ENCODE data around the gene RTN4R.
"Not testable (repeated sequence)": the region's sequence is repeated elsewhere in the genome, so short reads cannot be mapped to it uniquely, and the experiment has no call there.

The RTN4R gene

DNA sequence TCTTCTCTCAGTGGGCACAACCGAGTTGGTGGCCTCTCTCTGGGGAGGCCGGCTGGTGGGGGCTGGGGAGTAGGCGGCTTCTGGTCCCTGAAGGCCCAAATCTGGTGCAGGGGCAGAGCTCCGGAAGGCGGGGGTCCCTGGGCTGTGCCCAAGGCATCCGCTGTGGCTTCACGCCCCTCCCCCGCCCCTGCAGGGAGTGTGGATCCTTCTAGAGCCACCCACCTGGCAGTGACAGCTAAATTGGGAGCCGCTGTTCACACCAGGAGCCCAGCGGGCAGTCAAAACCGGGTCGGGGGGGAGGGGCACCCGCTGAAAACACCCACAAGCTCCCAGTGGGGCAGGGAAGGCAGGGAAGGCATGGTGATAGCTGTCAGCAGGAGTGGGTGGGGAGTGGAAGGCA is 4.6 kb upstream of the RTN4R start:
- no peak overlapping the region for H3K27ac ChIP-seq
- ChIA-PET POLR2A (ENCODE audit: low non-redundant PET) (no interaction called here), CTCF (no interaction called here)
- DNase-seq (ENCODE audit: low spot score), result no peak
- TF ChIP-seq, protein P1, sequence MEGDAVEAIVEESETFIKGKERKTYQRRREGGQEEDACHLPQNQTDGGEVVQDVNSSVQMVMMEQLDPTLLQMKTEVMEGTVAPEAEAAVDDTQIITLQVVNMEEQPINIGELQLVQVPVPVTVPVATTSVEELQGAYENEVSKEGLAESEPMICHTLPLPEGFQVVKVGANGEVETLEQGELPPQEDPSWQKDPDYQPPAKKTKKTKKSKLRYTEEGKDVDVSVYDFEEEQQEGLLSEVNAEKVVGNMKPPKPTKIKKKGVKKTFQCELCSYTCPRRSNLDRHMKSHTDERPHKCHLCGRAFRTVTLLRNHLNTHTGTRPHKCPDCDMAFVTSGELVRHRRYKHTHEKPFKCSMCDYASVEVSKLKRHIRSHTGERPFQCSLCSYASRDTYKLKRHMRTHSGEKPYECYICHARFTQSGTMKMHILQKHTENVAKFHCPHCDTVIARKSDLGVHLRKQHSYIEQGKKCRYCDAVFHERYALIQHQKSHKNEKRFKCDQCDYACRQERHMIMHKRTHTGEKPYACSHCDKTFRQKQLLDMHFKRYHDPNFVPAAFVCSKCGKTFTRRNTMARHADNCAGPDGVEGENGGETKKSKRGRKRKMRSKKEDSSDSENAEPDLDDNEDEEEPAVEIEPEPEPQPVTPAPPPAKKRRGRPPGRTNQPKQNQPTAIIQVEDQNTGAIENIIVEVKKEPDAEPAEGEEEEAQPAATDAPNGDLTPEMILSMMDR (conservative IDR thresholded peaks at IDR 0.05; ENCODE audit: low read depth), result no peak

DNA sequence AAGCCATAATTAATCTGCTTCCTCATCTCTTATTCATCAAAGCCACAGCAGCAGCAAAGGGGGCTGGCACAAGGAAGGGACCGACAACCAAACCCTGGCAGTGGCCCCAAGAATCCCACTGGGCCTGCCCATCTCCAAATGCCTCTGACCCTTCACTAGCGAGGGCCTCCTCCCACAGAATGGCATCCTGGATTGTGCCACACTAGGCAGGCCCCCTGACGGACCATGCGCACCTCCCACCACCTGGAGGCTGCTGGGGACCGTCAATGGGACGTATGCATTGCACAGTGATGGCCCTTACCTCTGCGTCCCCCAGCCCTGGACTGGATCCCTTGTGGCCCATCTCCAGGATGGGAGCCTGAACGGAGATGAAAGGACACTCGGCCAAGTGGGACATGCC is 4.1 kb upstream of the RTN4R start:
- ChIA-PET CTCF (no interaction called here), POLR2A (ENCODE audit: low non-redundant PET) (no interaction called here)
- TF ChIP-seq, protein P1 (conservative IDR thresholded peaks at IDR 0.05; ENCODE audit: low read depth), result no peak
- H3K27ac ChIP-seq, result no peak overlapping the region
- DNase-seq (ENCODE audit: low spot score), result no peak

DNA sequence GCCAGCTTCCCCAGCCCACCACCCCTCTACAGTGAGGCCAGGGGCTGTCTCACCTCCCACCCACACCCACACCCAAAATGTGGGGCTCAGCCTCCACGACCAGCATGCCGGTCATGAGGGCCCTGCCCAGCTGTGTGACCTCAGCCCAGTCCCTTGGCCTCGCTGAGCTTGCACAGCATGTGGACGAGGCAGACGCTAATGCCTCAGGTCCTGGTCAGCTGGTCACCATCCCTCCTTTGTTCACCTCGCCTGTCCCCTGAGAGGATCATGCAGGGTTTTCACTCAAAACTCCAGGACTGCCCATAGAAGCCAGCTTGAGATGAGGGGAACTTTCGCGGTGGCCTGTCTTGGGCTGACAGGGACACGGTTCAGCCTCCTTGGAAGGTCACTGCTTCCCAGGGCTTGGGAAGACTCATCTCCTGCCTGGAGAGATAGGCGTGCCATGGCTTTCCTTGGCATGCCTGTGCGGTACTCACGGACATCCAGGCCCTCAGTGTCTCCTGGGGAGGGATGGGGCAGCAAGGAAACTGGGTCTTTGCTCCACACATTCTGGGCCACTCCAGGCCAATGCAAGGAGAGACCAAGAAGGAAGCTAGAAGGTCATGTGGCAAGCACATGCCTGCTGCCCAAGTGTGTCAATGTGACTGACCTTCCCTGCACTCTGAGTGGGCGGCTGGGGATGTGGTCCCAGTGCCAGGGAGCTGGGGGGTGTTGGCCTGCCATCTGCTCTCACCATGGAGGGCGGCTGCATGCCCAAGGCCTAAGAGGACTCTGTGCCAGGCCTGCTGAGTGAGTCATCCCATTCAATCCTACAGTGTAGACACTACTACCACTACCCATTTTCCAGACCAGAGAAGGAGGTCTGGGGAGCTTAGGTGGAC is 3.2 kb upstream of the RTN4R start:
- H3K27ac ChIP-seq, result no peak overlapping the region
- TF ChIP-seq, protein P1 (conservative IDR thresholded peaks at IDR 0.05; ENCODE audit: low read depth), result no peak
- ChIA-PET CTCF (no interaction called here), POLR2A (ENCODE audit: low non-redundant PET) (no interaction called here)
- no peak for DNase-seq (ENCODE audit: low spot score)

DNA sequence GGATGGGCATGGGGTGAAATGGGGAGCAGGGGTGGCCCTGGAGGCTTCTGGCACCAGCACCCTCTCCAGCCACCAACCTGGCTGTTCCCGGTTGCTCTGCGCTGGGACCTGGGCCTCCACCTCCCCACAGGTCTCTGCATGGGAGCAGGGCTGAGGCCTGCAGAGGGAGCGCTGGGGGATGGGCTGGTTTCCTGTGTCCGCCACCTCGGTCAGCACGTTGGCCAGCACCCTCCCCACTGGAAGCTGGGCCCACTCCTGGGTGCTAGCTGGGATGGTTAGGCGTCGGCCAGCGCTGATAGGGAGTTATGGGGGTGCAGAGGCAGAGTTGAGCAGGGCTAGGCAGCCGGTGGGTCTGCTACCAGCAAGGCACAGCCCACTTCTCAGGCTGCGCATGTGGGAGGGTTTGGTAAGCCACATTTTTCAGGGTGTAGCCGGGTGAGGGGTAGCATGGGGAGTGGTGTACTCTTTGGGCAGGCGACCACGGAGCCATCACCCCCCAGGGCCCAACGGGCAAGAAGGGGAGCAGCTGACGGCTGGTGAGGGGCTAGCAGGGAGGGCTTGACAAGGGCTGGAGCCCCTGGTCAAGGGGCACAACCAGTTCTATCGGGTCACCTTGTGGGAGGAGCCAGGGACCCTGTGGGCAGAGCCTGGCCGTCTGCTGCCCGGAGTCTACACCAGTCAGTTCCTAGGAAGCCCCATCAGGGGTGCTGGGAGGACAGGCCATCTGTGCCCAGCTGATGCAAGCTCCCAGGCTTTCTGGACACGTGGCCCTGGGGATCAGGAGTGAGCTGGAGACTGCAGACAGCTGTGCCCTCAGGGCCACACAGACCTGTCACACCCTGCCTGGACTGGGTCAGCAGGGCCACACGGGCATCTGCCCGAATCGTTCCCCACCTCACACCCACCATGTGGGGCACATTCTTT is 2.3 kb upstream of the RTN4R start:
- POLR2A ChIA-PET (ENCODE audit: low non-redundant PET); DNase-seq (ENCODE audit: low spot score); H3K27ac ChIP-seq; CTCF ChIA-PET: not testable (repeated sequence)

DNA sequence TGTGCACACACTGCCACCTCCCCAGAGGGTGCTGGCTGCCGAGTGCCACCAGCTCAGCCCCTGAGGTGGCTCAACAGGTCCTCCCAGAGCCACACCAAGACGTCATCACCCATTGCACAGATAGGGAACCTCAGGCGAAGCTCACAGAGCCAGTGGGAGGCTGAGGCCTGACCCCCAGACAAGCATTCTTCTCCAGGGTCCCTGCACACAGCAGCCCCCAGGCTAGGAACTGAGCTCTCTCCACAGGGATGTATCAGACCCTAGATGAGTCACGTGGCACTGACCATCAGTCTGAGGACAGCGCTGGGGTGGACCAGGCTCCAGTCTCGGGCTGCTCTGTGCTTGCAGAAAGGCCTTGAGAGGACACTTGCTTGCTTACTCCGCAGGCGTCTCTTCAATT is 1.6 kb upstream of the RTN4R start:
- POLR2A ChIA-PET (ENCODE audit: low non-redundant PET), result not testable (repeated sequence)
- CTCF ChIA-PET, result interaction anchor here (1.2 kb wide), 1 partner anchor 112 kb away, joined by 3 read pairs; no protein-coding TSS in a partner anchor

DNA sequence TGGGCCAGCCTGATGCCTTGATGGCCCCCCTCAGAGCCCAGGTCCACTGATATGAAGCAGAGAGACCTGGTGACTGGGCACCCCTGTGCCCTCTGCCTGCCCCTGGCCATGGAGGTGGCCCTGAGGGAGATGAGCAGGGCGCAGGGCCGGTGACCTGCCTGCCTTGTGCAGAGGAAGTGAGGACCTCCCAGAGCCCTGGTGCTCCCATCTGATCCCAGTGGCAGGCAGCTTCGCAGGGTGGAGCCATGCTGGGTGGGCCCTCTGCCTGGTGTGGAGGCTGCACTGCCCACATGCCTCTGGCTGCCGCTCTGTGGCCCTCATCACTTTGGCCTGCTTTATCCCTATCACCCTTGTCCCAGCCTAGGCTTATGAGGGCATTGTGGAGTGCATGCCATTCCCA is 1.1 kb upstream of the RTN4R start:
- CTCF ChIA-PET, result interaction anchor here (1.2 kb wide), 1 partner anchor 112 kb away, joined by 3 read pairs; no protein-coding TSS in a partner anchor
- POLR2A ChIA-PET (ENCODE audit: low non-redundant PET); H3K27ac ChIP-seq: not testable (repeated sequence)

More for the DNA sequence above, 1.6 kb upstream of the RTN4R start:
- not testable (repeated sequence) for DNase-seq (ENCODE audit: low spot score); H3K27ac ChIP-seq

DNA sequence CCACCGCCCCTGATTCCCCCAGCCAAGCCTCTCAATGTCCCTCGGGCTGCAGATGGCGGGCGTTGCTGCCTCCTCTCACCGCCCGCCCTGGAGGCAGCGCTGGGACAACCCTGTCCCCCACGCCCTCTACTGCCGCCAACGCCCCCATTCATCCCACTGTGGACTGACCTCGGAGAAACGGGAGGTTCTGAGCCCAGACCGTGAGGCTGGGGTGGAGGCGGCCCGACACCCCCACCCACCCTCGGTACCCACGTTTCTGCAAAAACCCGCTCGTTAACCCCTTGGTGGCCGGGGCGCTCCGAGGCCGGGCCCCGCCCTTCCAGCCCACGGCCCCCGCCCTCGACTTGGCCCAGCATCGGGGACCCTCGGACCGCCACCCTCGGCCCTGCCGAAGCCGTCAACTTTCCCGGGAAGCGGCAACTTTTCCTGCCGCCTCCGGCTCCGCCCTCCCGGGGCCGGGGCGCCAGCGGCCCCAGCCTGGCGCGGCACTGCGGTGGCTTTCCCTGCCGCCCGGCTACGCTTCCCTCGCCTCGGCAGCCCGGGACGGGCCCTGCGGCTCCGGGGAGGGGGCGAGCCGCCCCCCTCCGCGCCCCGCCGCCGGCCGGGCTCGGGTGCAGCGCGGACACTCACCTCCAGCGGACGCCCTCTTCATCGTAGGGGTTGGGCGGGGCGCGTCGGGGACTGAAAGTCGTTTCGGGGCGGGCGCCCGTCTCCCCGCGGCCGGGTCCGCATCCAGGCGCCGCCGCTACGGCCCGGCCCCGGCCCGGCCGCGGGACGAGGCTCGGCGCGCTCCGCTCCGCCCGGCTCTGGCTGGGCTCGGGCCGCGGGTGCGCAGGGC is 458 bp downstream of the RTN4R start:
- no peak for DNase-seq (ENCODE audit: low spot score)
- TF ChIP-seq, protein P1 (conservative IDR thresholded peaks at IDR 0.05; ENCODE audit: low read depth), result no peak
- POLR2A ChIA-PET (ENCODE audit: low non-redundant PET), result no interaction called here
- peak overlapping the region; percentile 74 for H3K27ac ChIP-seq
- CTCF ChIA-PET, result no interaction called here

More for the DNA sequence above, 1.1 kb upstream of the RTN4R start:
- not testable (repeated sequence) for DNase-seq (ENCODE audit: low spot score)

DNA sequence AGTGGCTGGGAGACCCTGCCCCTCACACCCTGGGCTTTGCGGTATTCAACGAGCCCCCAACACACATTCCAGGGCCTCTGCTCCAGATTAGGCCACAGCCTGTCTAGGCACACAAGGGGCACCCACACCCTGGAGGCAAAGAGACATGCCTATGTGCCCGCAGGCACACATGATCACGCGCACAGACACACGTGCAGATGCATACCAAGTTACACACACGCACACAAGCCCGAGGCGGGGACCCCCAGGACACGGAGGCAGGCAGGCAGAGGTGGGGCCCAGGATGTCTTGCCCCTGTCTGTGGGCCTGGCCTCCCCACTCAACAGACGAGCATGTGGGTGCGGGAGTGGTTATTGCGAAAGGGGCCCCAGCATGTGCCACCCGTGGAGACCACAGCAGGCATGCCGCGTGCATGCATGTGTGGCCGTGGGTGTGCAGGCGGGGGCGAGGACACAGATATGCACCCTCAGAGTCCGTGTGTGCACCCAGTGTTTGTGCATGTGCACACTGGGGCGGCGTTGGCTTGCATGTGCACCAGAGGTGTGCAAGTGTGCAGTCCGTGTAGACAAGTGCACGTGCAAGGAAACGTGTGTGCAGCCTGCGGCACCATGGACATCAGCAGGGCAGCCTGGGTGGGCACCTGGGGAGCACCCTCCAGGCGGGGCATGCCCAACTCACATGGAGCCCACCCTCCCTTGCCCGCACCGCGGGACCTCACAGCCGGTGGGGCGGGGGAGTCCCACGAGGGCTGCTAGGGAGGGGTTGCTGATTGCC is 1.3 kb downstream of the RTN4R start:
- CTCF ChIA-PET; POLR2A ChIA-PET (ENCODE audit: low non-redundant PET); H3K27ac ChIP-seq; DNase-seq (ENCODE audit: low spot score): not testable (repeated sequence)

DNA sequence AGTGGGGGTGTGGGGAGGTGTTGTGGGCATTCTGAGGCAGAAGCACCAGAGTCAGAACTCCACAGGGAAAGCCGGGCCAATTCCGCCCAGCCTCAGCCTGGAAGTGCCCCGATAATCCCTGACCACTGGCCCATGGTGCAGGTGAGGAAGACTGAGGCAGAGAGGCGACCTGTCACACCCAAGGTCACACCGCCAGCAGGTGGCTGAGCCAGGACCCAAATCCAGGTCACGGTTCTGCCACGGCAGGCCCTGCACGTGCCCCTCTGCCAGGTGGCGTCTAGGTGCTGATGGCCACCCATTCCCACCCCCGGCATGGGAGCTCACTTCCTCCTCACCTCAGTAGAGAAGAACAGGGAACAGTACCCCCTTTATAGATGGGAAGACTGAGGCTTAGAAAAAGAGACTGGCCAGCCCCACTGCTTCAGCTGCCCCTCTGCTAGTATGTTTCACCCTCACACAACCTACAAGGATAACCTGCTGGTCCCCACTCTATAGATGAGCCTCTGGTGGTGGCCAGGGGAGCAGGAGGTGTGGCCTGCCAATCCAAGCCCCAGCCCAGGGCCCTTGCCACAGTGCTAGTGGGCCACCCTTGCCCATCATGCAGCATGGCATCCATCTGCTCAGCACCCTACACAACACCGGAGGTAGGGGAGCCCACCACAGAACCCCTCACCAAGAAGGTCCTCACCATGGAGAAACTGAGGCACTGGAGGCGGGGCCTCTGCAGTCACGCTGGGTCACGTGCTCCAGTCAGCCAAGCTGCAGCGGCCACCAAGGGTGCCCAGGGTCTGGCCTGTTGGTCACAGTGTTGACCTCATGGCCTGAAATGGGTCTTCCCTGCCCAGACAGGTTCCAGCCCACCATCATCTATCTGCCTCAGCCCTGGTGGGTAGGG is 2.1 kb downstream of the RTN4R start:
- DNase-seq (ENCODE audit: low spot score); H3K27ac ChIP-seq; POLR2A ChIA-PET (ENCODE audit: low non-redundant PET): not testable (repeated sequence)
- CTCF ChIA-PET, result interaction anchor here (0.6 kb wide), 1 partner anchor 88 kb away, joined by 4 read pairs; no protein-coding TSS in a partner anchor
